HG03558 (cell line): ENCODE data around the gene PAX5.

ENCODE experiments used
- ATAC-seq: cut with Tn5 transposase; IDR thresholded peaks from one replicate; pipeline ENCODE4 v1.9.1; 2021; ENCODE audit warnings: moderate number of reproducible peaks; ENCODE audit not compliant: unreplicated experiment; ENCODE audit errors: extremely low read depth

The PAX5 gene

GRCh38 chr9:36868586-36869282 lies 165.3 kb downstream of the PAX5 start:
- no peak for ATAC-seq

- ATAC-seq, result no peak
Measured at GRCh38 chr9:36867672-36868471, 166.2 kb downstream of the PAX5 start.

- no peak for ATAC-seq
Measured at GRCh38 chr9:36867241-36867640, 166.8 kb downstream of the PAX5 start.

GRCh38 chr9:36866840-36867239 lies 167.2 kb downstream of the PAX5 start:
- no peak for ATAC-seq

GRCh38 chr9:36865731-36866635 lies 168.1 kb downstream of the PAX5 start:
- ATAC-seq, result no peak

GRCh38 chr9:36864491-36865410 lies 169.3 kb downstream of the PAX5 start:
- ATAC-seq, result no peak

GRCh38 chr9:36862206-36863145 lies 171.6 kb downstream of the PAX5 start:
- no peak for ATAC-seq

GRCh38 chr9:36861528-36862205 lies 172.4 kb downstream of the PAX5 start:
- ATAC-seq, result no peak

GRCh38 chr9:36858805-36859375 lies 175.2 kb downstream of the PAX5 start:
- no peak for ATAC-seq

- no peak for ATAC-seq
Measured at GRCh38 chr9:36855448-36856315, 178.4 kb downstream of the PAX5 start.

GRCh38 chr9:36854751-36855150 lies 179.3 kb downstream of the PAX5 start:
- no peak for ATAC-seq

GRCh38 chr9:36854034-36854433 lies 180.0 kb downstream of the PAX5 start:
- ATAC-seq, result no peak

- ATAC-seq, result no peak
Measured at GRCh38 chr9:36853233-36853632, 180.8 kb downstream of the PAX5 start.

- no peak for ATAC-seq
Measured at GRCh38 chr9:36849943-36850342, 184.1 kb downstream of the PAX5 start.

GRCh38 chr9:36848946-36849345 lies 185.1 kb downstream of the PAX5 start:
- ATAC-seq, result no peak

GRCh38 chr9:36847781-36848673 lies 186.0 kb downstream of the PAX5 start:
- no peak for ATAC-seq
